Neural cell (in vitro differentiated cells): Measurements from ENCODE around the gene PTPRK. TPM values are rescaled to one million over a fixed set of nuclear protein-coding genes. Genes with fewer than 3 reads are reported as not detected.

Experiments used
- H2AFZ ChIP-seq: fragments of 200-600, 300-800 bp; sonication (generic), shearing (Covaris generic); 2 replicates; pipeline ENCODE4 v1.6.0; 2014; ENCODE audit warnings: low read depth, mild to moderate bottlenecking, antibody characterized with exemption, low read length, moderate library complexity
- H3F3A ChIP-seq: fragments of 200-600 bp; shearing (Covaris generic); 2 replicates; pipeline ENCODE4 v1.6.1; 2016; ENCODE audit warnings: mild to moderate bottlenecking, moderate library complexity, mixed read lengths, antibody characterized with exemption, low read length; ENCODE audit not compliant: insufficient read depth, poor library complexity, severe bottlenecking
- H3K27ac ChIP-seq: fragments of 200-600, 300-800 bp; sonication (generic), shearing (Covaris generic); 2 replicates; pipeline ENCODE4 v1.5.1; 2014; ENCODE audit warnings: mild to moderate bottlenecking, low read length, moderate library complexity
- H3K27me3 ChIP-seq: fragments of 300-800, 200-600 bp; sonication (generic), shearing (Covaris generic); 2 replicates; pipeline ENCODE4 v1.6.0; 2014; ENCODE audit warnings: mild to moderate bottlenecking, low read depth, low read length, moderate library complexity; ENCODE audit not compliant: insufficient read depth
- H3K36me3 ChIP-seq: fragments of 300-800, 200-600 bp; sonication (generic), shearing (Covaris generic); 2 replicates; pipeline ENCODE4 v1.5.1; 2014; ENCODE audit warnings: mild to moderate bottlenecking, antibody characterized with exemption, low read length, moderate library complexity; ENCODE audit not compliant: insufficient read depth
- H3K4me2 ChIP-seq: fragments of 300-800, 200-600 bp; sonication (generic), shearing (Covaris generic); 2 replicates; pipeline ENCODE4 v1.6.0; 2014; ENCODE audit warnings: mild to moderate bottlenecking, low read length
- H3K4me3 ChIP-seq: fragments of 300-800, 200-600 bp; sonication (generic), shearing (Covaris generic); 2 replicates; pipeline ENCODE4 v1.5.1; 2014; ENCODE audit warnings: mild to moderate bottlenecking, low read length, moderate library complexity
- H3K79me2 ChIP-seq: fragments of 200-600 bp; shearing (Covaris generic); replicated peaks from 2 replicates; pipeline ENCODE4 v1.6.0; 2014; ENCODE audit warnings: mild to moderate bottlenecking, low read length, moderate library complexity; ENCODE audit not compliant: insufficient read depth
- H3K9ac ChIP-seq: fragments of 300-800, 200-600 bp; sonication (generic), shearing (Covaris generic); 2 replicates; pipeline ENCODE4 v1.6.1; 2016; ENCODE audit warnings: mild to moderate bottlenecking, low read length, mixed read lengths
- H3K9me2 ChIP-seq: fragments of 200-600 bp; shearing (Covaris generic); 2 replicates; pipeline ENCODE4 v1.6.1; 2016; ENCODE audit warnings: mild to moderate bottlenecking, low read length, mixed read lengths; ENCODE audit not compliant: insufficient read depth
- H3K9me3 ChIP-seq: fragments of 200-600, 300-800 bp; sonication (generic), shearing (Covaris generic); 2 replicates; pipeline ENCODE4 v1.6.1; 2016; ENCODE audit warnings: mild to moderate bottlenecking, mixed run types, low read length, moderate library complexity, mixed read lengths
- H4K20me1 ChIP-seq: fragments of 200-600 bp; shearing (Covaris generic); 2 replicates; pipeline ENCODE4 v1.6.1; 2016; ENCODE audit warnings: mild to moderate bottlenecking, mixed run types; ENCODE audit not compliant: insufficient read depth
- CTCF ChIP-seq: fragments of 450-650 bp; IDR thresholded peaks from 2 replicates; pipeline ENCODE4 v1.5.1; 2014; ENCODE audit warnings: antibody characterized with exemption, mild to moderate bottlenecking, moderate library complexity; ENCODE audit not compliant: poor library complexity, severe bottlenecking
- EP300 ChIP-seq: fragments of 450-650 bp; conservative IDR thresholded peaks from 2 replicates; pipeline ENCODE4 v1.6.1; 2014; ENCODE audit warnings: antibody characterized with exemption, mild to moderate bottlenecking, moderate library complexity; ENCODE audit not compliant: poor library complexity, severe bottlenecking
- EZH2 ChIP-seq: fragments of 200-600, 300-800 bp; shearing (Covaris generic), sonication (generic); IDR thresholded peaks from 2 replicates; pipeline ENCODE4 v1.6.1; 2014; ENCODE audit warnings: antibody characterized with exemption, low read length, borderline replicate concordance, mild to moderate bottlenecking; ENCODE audit not compliant: insufficient read depth, poor library complexity, severe bottlenecking
- MXI1 ChIP-seq: fragments of 450-650 bp; conservative IDR thresholded peaks from 2 replicates; pipeline ENCODE4 v1.6.1; 2014; ENCODE audit warnings: antibody characterized with exemption, mild to moderate bottlenecking; ENCODE audit not compliant: poor library complexity, severe bottlenecking
- POLR2AphosphoS5 ChIP-seq: IDR thresholded peaks from 2 replicates; pipeline ENCODE4 v1.6.1; 2012
- RAD21 ChIP-seq: fragments of 450-650 bp; conservative IDR thresholded peaks from 2 replicates; pipeline ENCODE4 v1.6.1; 2014; ENCODE audit warnings: antibody characterized with exemption, mild to moderate bottlenecking, moderate library complexity
- REST ChIP-seq: IDR thresholded peaks from 2 replicates; pipeline ENCODE4 v1.6.1; 2012; ENCODE audit warnings: borderline replicate concordance
- SMC3 ChIP-seq: fragments of 450-650 bp; conservative IDR thresholded peaks from 2 replicates; pipeline ENCODE4 v1.6.1; 2014; ENCODE audit warnings: antibody characterized with exemption, mild to moderate bottlenecking, moderate library complexity; ENCODE audit not compliant: poor library complexity
- TAF1 ChIP-seq: IDR thresholded peaks from 2 replicates; pipeline ENCODE4 v1.6.1; 2012; ENCODE audit warnings: low read depth
- polyA plus RNA-seq: library from polyadenylated mRNA; depleted of rRNA; stranded (reverse); fragments of >200 nt; gene quantifications from 2 replicates; pipeline ENCODE4 v1.2.3, GENCODE V29; 2014

PTPRK gene
- polyA plus RNA-seq, 1 donor from 2014 or later = 10.4 TPM

GRCh38 chr6:128216917-128217316 lies 303.5 kb downstream of the PTPRK start:
- Histone ChIP-seq H3K79me2 (no peaks in the 10 kb centered on the region), H3K27me3 (no peaks in the 10 kb centered on the region), H2AFZ (no peak overlapping the region), H3F3A (no peaks in the 10 kb centered on the region), H3K27ac (no peak overlapping the region), H3K4me2 (no peak overlapping the region), H4K20me1 (no peaks in the 10 kb centered on the region), H3K9ac (no peak overlapping the region), H3K4me3 (no peak overlapping the region), H3K9me2 (no peaks in the 10 kb centered on the region), H3K9me3 (no peaks in the 10 kb centered on the region), H3K36me3 (no peaks in the 10 kb centered on the region)
- TF ChIP-seq TAF1 = no peak
- no peak for TF ChIP-seq MXI1
- no peak for TF ChIP-seq EP300
- no peak for TF ChIP-seq CTCF
- no peak for TF ChIP-seq POLR2AphosphoS5
- TF ChIP-seq SMC3 = no peak
- TF ChIP-seq REST = no peak
- no peak for TF ChIP-seq RAD21
- TF ChIP-seq EZH2 = no peak

GRCh38 chr6:128209771-128210170 lies 310.6 kb downstream of the PTPRK start:
- Histone ChIP-seq H3K4me2 (no peak overlapping the region), H3F3A (no peaks in the 10 kb centered on the region), H3K27me3 (no peaks in the 10 kb centered on the region)

More at GRCh38 chr6:128209771-128210170, 310.6 kb downstream of the PTPRK start:
- Histone ChIP-seq H3K36me3 (no peaks in the 10 kb centered on the region), H3K9me2 (no peaks in the 10 kb centered on the region), H3K9me3 (no peaks in the 10 kb centered on the region), H3K9ac (no peak overlapping the region), H3K4me3 (no peak overlapping the region), H3K27ac (no peak overlapping the region), H2AFZ (no peak overlapping the region), H4K20me1 (no peaks in the 10 kb centered on the region), H3K79me2 (no peaks in the 10 kb centered on the region)
- TF ChIP-seq RAD21 (no peak), POLR2AphosphoS5 (no peak), EZH2 (no peak), CTCF (no peak), EP300 (no peak), MXI1 (no peak), TAF1 (no peak), SMC3 (no peak), REST (no peak)
